ENCODE measurements around the gene MRE11.

- no peak for TF ChIP-seq CTCF (IDR thresholded peaks at IDR 0.05; ENCODE audit: insufficient read depth, low read depth, low read length)
- no peak for TF ChIP-seq EZH2 (IDR thresholded peaks at IDR 0.05; ENCODE audit: insufficient read depth, low read length)
Measured at GRCh38 chr11:94449029-94449428, 44.6 kb downstream of the MRE11 start.
